Kidney (tissue), 14 donors: ENCODE results near the gene F7. TPM values are rescaled to one million over a fixed set of nuclear protein-coding genes. Genes with fewer than 3 reads are reported as not detected.
"Not testable (repeated sequence)": the region's sequence is repeated elsewhere in the genome, so short reads cannot be mapped to it uniquely, and the experiment has no call there.

Experiments
- DNase-seq, 5 donors: peaks; one replicate each; pipeline ENCODE4 v3.0.0-alpha.2; 2013 to 2020
- FAIRE-seq: peaks from 2 replicates; lab custom pipeline; 2012; peaks lifted over from hg19 to GRCh38; lab: Jason Lieb, UNC
- H3K27ac ChIP-seq, 2 donors: one replicate each; pipeline ENCODE4 v1.7.0; 2013; ENCODE audit warnings: low read depth in 2 of 2, low read length in 2 of 2, inconsistent platforms in 1 of 2
- H3K27me3 ChIP-seq: one replicate; pipeline ENCODE4 v1.7.1; 2013; ENCODE audit warnings: low read length, inconsistent platforms; ENCODE audit not compliant: control insufficient read depth, insufficient read depth
- H3K36me3 ChIP-seq, 3 donors: one replicate each; pipeline versions ENCODE4 v1.7.0 to v1.7.1; 2013; ENCODE audit warnings: low read length in 3 of 3, control low read depth in 1 of 3, inconsistent platforms in 1 of 3; ENCODE audit not compliant: insufficient read depth in 3 of 3, control insufficient read depth in 2 of 3
- H3K4me1 ChIP-seq, 3 donors: one replicate each; pipeline versions ENCODE4 v1.7.0 to v1.7.1; 2013; ENCODE audit warnings: low read length in 3 of 3, inconsistent platforms in 1 of 3, low read depth in 1 of 3; ENCODE audit not compliant: control insufficient read depth in 2 of 3, insufficient read depth in 2 of 3
- H3K4me3 ChIP-seq, 3 donors: one replicate each; pipeline versions ENCODE4 v1.7.0 to v1.8.1; 2013; ENCODE audit warnings: low read length in 3 of 3, control low read depth in 1 of 3, inconsistent platforms in 1 of 3
- H3K9ac ChIP-seq, 3 donors: one replicate each; pipeline versions ENCODE4 v1.7.0 to v1.7.1; 2013; ENCODE audit warnings: low read length in 3 of 3, control low read depth in 1 of 3, inconsistent platforms in 1 of 3
- H3K9me3 ChIP-seq, 3 donors: one replicate each; pipeline versions ENCODE4 v1.7.0 to v1.7.1; 2013; ENCODE audit warnings: low read length in 3 of 3, control low read depth in 1 of 3, inconsistent platforms in 1 of 3; ENCODE audit not compliant: control insufficient read depth in 2 of 3, insufficient read depth in 1 of 3
- intact Hi-C: fragments of 100-400 bp; cut with DNase I; formaldehyde crosslinking; loops from one replicate; pipeline ENCODE4 v1.11.1; 2022
- polyA plus RNA-seq: library from polyadenylated mRNA; stranded (reverse); fragments of 350-450 nt; fragmentation: Illumina TruSeq; extraction: RNeasy Lipid Tissue Mini Kit (QIAGEN cat#74804); gene quantifications from one replicate; pipeline ENCODE4 v1.2.3, GENCODE V29; 2014; ENCODE audit warnings: low read depth, low replicate concordance; ENCODE audit not compliant: insufficient read depth
- total RNA-seq: library from RNA; stranded (reverse); fragmentation: NEBNext Ultra II Directional; extraction: Animal tissue kit (Norgen Biotek cat#: 25700); gene quantifications from one replicate; pipeline ENCODE4 v1.2.1, GENCODE V29; 2021
- TF ChIP-seq, protein P1 (sequence below): IDR thresholded peaks from 3 replicates; pipeline ENCODE4 v1.5.1; 2012; ENCODE audit warnings: mild to moderate bottlenecking, moderate library complexity, borderline replicate concordance; ENCODE audit not compliant: insufficient read depth; ENCODE audit errors: extremely low read depth
- donor health status: control.
- donor health status: control.
- donor health status: control.
- donor health status: control.
- donor health status: control.
- donor health status: DM: yes; HTN: yes; CAD: no.
- donor health status: Normal renal cell carcinoma (clear cell type).

Gene F7
- total and polyA plus RNA-seq, 2 donors from 2014 or later: 0.16 to 0.52 TPM

DNA sequence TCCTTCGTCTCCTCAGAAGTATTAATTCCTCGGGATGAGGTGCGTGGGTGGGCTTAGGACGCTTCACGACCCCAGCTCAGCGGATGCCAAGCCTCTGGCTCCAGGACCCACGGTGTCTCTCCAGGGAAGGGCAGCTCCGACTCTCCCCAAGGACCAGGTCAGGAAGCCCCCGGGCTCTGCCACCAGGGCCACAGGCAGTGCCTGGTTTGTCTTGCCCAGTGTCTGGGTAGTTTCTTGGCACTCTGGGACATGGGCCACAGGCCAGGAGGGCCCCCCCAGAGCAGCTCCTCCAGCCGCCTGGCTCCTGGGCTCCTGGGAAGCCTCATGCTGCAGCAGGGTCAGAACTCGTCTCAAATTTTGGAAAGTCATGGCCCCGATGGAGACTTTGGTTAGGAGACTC is 55.4 kb downstream of the F7 start:
- TF ChIP-seq, protein P1, sequence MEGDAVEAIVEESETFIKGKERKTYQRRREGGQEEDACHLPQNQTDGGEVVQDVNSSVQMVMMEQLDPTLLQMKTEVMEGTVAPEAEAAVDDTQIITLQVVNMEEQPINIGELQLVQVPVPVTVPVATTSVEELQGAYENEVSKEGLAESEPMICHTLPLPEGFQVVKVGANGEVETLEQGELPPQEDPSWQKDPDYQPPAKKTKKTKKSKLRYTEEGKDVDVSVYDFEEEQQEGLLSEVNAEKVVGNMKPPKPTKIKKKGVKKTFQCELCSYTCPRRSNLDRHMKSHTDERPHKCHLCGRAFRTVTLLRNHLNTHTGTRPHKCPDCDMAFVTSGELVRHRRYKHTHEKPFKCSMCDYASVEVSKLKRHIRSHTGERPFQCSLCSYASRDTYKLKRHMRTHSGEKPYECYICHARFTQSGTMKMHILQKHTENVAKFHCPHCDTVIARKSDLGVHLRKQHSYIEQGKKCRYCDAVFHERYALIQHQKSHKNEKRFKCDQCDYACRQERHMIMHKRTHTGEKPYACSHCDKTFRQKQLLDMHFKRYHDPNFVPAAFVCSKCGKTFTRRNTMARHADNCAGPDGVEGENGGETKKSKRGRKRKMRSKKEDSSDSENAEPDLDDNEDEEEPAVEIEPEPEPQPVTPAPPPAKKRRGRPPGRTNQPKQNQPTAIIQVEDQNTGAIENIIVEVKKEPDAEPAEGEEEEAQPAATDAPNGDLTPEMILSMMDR: no peak
- FAIRE-seq: no peak

DNA sequence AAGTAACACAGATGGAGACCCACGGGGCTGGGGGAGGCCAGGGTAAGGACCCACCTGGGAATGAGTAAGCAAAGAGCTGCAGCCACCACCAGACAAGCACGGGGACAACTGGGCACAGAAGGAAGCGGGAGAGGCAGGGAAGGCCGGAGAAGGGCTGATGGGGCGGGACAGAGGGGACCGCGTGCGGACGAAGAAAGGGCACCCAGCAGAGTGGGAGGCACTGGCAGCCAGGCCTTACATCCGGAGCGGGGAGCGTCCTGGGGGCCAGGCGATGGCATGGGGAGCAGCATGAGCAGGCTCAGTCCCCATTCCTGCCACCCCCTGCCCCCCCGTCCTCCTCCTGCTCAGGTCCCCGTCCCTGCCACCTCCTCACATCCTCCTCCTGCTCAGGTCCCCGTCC is 55.8 kb downstream of the F7 start:
- H3K36me3 ChIP-seq: no peaks in the 10 kb centered on the region
- intact Hi-C loops: no loop called here
- DNase-seq (no peak), FAIRE-seq (no peak)
- H3K27me3 ChIP-seq: no peaks in the 10 kb centered on the region
- no peak overlapping the region for H3K4me3 ChIP-seq
- no peak overlapping the region for H3K9ac ChIP-seq
- TF ChIP-seq, protein P1: no peak
- H3K27ac ChIP-seq: no peak overlapping the region
- no peaks in the 10 kb centered on the region for H3K9me3 ChIP-seq
- peaks cover 0 to 5% (median 0%) of the 10 kb centered on the region in 3 donors for H3K4me1 ChIP-seq

More for the DNA sequence above, 55.4 kb downstream of the F7 start:
- Histone ChIP-seq H3K9me3 (no peaks in the 10 kb centered on the region), H3K27me3 (no peaks in the 10 kb centered on the region), H3K36me3 (no peaks in the 10 kb centered on the region), H3K9ac (no peak overlapping the region), H3K4me3 (no peak overlapping the region), H3K4me1 (peaks cover 0 to 5% (median 0%) of the 10 kb centered on the region in 3 donors), H3K27ac (no peak overlapping the region)
- intact Hi-C loops: no loop called here
- DNase-seq: peak in 1 of 5 donors; percentile 32

DNA sequence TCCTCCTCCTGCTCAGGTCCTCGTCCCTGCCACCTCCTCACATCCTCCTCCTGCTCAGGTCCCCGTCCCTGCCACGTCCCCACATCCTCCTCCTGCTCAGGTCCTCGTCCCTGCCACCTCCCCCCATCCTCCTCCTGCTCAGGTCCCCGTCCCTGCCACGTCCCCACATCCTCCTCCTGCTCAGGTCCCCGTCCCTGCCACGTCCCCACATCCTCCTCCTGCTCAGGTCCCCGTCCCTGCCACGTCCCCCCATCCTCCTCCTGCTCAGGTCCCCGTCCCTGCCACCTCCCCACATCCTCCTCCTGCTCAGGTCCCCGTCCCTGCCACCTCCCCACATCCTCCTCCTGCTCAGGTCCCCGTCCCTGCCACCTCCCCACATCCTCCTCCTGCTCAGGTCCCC is 56.4 kb downstream of the F7 start:
- H3K9ac ChIP-seq, H3K9me3 ChIP-seq, H3K36me3 ChIP-seq, H3K4me1 ChIP-seq, H3K27me3 ChIP-seq, DNase-seq, intact Hi-C loops, H3K4me3 ChIP-seq, FAIRE-seq, H3K27ac ChIP-seq: not testable (repeated sequence)

DNA sequence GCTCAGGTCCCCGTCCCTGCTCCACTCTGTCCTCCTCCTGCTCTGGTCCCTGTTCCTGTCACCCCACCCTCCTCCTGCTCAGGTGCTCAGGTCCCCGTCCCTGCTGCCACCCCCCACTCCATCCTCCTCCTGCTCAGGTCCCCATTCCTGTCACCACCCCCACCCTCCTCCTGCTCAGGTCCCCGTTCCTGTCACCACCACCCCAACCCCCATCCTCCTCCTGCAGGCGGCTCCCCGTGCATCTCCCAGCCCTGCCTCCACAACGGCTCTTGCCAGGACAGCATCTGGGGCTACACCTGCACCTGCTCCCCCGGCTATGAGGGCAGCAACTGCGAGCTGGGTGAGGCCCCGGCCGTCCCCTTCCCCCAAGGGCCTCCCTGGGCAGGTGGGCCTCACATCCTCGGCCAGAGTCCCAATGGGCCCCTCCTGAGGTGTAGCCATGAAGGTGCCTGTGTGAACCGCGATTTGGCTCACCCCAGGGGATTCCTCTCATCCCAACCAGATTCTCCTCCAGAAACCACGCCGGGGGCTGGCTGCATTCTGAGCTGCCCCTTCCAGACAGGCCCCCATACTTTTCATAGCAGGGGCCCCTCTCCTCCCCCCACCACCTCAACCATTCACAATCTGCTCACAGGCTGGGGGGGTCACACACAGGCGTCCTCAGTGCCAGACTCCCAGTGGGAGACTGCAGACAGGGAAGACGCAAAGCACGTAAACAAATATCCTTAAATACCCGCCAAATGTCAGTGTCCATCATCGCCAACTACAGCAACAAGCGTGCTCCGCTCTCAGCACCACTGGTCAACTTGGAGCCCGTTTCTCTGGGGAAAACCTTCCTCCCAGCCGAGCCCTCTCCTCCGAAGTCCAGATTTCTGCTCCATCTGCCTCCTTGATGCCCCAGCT is 57.4 kb downstream of the F7 start:
- TF ChIP-seq, protein P1: no peak
- intact Hi-C loops: no loop called here
- Histone ChIP-seq H3K4me3 (no peak overlapping the region), H3K9ac (no peak overlapping the region), H3K27ac (no peak overlapping the region), H3K36me3 (no peaks in the 10 kb centered on the region), H3K27me3 (no peaks in the 10 kb centered on the region), H3K9me3 (no peaks in the 10 kb centered on the region), H3K4me1 (peaks cover 0 to under 1% (median 0%) of the 10 kb centered on the region in 3 donors)
- FAIRE-seq: no peak
- DNase-seq: peak in 1 of 5 donors; percentile 71
